HFFc6 (cell line): Measurements from ENCODE around the gene GGPS1. TPM values are rescaled to one million over a fixed set of nuclear protein-coding genes. Genes with fewer than 3 reads are reported as not detected.

Experiments used
- DNase-seq: peaks from one replicate; pipeline ENCODE4 v3.0.0-alpha.2; 2018
- H3K27ac Mint-ChIP-seq: 2 replicates; pipeline ENCODE4 v1.8.0; 2020; ENCODE audit warnings: mild to moderate bottlenecking, mixed read lengths
- H3K27me3 Mint-ChIP-seq: 2 replicates; pipeline ENCODE4 v1.8.0; 2021; ENCODE audit warnings: mild to moderate bottlenecking, moderate library complexity, mixed read lengths; ENCODE audit not compliant: insufficient read depth
- H3K36me3 Mint-ChIP-seq: 2 replicates; pipeline ENCODE4 v1.8.0; 2021; ENCODE audit warnings: low read depth, mixed read lengths
- H3K4me1 Mint-ChIP-seq: 2 replicates; pipeline ENCODE4 v1.8.0; 2020; ENCODE audit warnings: low read depth, mixed read lengths
- H3K4me3 Mint-ChIP-seq: 2 replicates; pipeline ENCODE4 v1.8.0; 2020; ENCODE audit warnings: mild to moderate bottlenecking, moderate library complexity, mixed read lengths
- H3K9me3 Mint-ChIP-seq: 2 replicates; pipeline ENCODE4 v1.8.0; 2020; ENCODE audit warnings: mild to moderate bottlenecking, mixed read lengths
- total RNA-seq, 6 experiments: library from RNA; stranded (reverse); fragmentation: NEBNext Ultra II Directional; extraction: Animal tissue kit (Norgen Biotek cat#: 25700); gene quantifications; 2 replicates in 1 of 6; 3 replicates in 5 of 6; pipeline ENCODE4 v1.2.3, GENCODE V29; 2021
- TF ChIP-seq, protein P1 (sequence below): fragments of 200-600 bp; sonication (generic); IDR thresholded peaks from 2 replicates; pipeline ENCODE4 v1.5.0; 2021; ENCODE audit warnings: antibody characterized with exemption, mild to moderate bottlenecking

The GGPS1 gene
- total RNA-seq, 6 experiments from 2014 or later: 24.9 to 31.0 (median 26.7) TPM

DNA sequence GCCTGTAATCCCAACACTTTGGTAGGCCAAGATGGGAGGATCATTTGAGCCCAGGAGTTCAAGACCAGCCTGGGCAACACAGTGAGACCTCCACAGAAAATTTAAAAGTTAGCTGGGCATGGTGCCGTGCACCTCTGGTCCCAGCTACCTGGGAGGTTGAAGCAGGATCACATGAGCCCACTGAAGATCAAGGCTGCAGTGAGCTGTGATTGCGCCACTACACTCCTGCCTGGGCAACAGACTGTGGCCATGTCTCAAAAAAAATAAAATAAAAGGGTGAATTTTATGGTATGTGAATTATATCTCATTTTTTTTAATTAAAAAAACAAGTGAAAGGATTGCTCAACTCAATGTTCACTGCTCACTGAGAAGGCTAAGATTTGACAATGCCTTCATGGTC, 9.1 kb upstream of the GGPS1 start:
- TF ChIP-seq, protein P1, sequence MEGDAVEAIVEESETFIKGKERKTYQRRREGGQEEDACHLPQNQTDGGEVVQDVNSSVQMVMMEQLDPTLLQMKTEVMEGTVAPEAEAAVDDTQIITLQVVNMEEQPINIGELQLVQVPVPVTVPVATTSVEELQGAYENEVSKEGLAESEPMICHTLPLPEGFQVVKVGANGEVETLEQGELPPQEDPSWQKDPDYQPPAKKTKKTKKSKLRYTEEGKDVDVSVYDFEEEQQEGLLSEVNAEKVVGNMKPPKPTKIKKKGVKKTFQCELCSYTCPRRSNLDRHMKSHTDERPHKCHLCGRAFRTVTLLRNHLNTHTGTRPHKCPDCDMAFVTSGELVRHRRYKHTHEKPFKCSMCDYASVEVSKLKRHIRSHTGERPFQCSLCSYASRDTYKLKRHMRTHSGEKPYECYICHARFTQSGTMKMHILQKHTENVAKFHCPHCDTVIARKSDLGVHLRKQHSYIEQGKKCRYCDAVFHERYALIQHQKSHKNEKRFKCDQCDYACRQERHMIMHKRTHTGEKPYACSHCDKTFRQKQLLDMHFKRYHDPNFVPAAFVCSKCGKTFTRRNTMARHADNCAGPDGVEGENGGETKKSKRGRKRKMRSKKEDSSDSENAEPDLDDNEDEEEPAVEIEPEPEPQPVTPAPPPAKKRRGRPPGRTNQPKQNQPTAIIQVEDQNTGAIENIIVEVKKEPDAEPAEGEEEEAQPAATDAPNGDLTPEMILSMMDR: no peak
- Mint-ChIP-seq H3K9me3 (no peaks in the 10 kb centered on the region), H3K36me3 (peaks cover 27% of the 10 kb centered on the region), H3K4me1 (peaks cover 44% of the 10 kb centered on the region), H3K27me3 (no peaks in the 10 kb centered on the region; the same call in none of the 2 replicates), H3K4me3 (no peak overlapping the region), H3K27ac (no peak overlapping the region)
- DNase-seq: no peak

DNA sequence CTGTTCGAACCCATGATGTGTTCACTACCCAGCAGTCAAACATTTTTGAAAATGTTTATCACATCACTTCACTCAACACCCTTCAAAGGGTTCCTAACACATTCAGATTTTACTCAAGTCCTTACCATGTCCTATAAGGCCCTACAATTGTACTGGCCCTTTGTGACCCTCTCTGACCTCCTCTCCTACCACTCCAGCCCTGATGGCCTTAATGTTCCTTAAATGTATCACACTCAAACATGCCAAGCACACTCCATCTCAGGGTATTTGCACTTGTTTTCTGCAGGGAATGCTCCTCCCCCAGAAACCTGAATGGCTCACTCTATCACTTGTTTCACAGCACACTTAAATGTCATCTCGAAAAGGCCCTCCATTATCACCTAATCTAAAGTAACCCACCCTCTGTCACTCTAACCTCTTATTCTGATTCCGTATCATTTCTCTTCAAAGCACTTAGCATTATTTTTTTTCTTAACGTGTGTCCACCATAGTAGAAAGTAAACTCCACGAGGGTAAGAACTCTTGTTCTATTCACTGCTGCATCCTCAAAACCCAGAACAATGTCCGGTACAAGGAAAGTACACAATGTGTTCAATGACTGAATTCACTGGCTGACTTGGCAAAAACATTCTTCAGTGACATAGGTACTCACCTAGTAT, 7.7 kb upstream of the GGPS1 start:
- no peak overlapping the region for H3K4me3 Mint-ChIP-seq
- no peak for DNase-seq
- no peaks in the 10 kb centered on the region; the same call in none of the 2 replicates for H3K27me3 Mint-ChIP-seq
- H3K4me1 Mint-ChIP-seq: peaks cover 50% of the 10 kb centered on the region
- peaks cover 27% of the 10 kb centered on the region for H3K36me3 Mint-ChIP-seq
- no peak overlapping the region; the same call in 1 of the 2 replicates for H3K27ac Mint-ChIP-seq
- H3K9me3 Mint-ChIP-seq: no peaks in the 10 kb centered on the region
- TF ChIP-seq, protein P1: no peak

DNA sequence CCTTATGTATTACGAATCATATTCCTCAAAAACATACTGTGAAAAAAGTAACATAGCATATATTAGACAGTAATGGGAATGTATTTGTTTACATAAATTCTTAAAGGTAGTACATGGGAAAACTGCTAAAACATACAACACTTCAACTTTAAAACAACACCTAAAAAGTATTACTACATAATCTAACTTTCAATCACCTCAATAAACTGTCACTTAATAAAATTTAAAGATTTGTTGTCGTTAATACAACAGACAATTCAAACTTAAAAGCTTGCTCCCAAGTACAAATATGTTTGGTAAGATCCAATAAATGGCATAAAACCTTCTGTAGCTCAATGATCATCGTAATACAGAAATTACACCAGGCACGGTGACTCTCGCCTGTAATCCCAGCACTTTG, 4.1 kb upstream of the GGPS1 start:
- no peak for DNase-seq
- no peaks in the 10 kb centered on the region for H3K9me3 Mint-ChIP-seq
- peaks cover 42% of the 10 kb centered on the region for H3K4me1 Mint-ChIP-seq
- H3K4me3 Mint-ChIP-seq: peak overlapping the region; percentile 54; the same call in 1 of the 2 replicates
- TF ChIP-seq, protein P1: no peak
- H3K36me3 Mint-ChIP-seq: peaks cover 30% of the 10 kb centered on the region
- no peaks in the 10 kb centered on the region; the same call in 1 of the 2 replicates for H3K27me3 Mint-ChIP-seq
- peak overlapping the region; percentile 54; the same call in 1 of the 2 replicates for H3K27ac Mint-ChIP-seq

DNA sequence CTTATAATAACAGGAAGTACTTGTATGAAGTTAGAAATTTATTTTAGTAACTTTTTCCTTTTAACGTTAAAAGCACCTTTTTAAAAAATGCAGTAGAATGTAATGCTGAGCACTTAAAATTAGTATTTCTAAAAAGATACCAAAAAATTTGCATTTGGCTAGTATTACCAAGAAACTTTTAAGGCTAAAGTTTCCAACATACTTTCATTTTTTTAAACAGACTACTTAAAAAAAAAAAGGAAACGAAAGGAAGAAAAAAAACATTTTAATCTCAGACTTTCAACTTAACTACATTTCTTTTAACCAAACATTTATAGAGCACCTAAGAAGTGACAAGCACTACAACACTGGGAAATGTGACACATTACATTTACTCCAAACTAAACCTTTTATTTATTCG, 3.2 kb upstream of the GGPS1 start:
- Mint-ChIP-seq H3K36me3 (peaks cover 25% of the 10 kb centered on the region), H3K27me3 (peaks cover 2% of the 10 kb centered on the region; the same call in 1 of the 2 replicates), H3K27ac (peak overlapping the region; percentile 12; the same call in 1 of the 2 replicates), H3K4me1 (peaks cover 40% of the 10 kb centered on the region), H3K4me3 (peak overlapping the region; percentile 97; the same call in 1 of the 2 replicates), H3K9me3 (no peaks in the 10 kb centered on the region)
- DNase-seq: no peak
- TF ChIP-seq, protein P1: no peak

DNA sequence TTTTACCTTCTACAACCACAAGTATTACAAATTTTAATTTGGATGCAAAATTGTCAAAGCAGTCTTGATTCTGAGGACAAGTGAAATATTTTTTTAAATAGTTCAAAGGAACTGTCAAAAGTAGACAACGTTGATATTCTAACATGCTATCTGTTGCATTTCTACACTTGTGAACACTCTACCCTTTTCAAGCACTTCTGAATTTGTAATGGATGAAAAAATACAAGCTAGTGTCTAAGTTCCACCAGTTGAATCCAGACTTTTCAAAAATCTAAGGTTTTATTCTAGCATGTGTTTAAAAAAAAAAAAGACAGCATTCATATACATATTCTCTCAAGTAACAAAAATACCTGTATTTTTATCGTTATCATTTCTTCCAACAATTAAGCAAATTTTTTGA, 2.5 kb upstream of the GGPS1 start:
- H3K4me1 Mint-ChIP-seq: peaks cover 33% of the 10 kb centered on the region
- peak overlapping the region; percentile 97; the same call in 1 of the 2 replicates for H3K4me3 Mint-ChIP-seq
- DNase-seq: no peak
- TF ChIP-seq, protein P1: no peak
- H3K9me3 Mint-ChIP-seq: no peaks in the 10 kb centered on the region
- H3K36me3 Mint-ChIP-seq: peaks cover 18% of the 10 kb centered on the region
- H3K27me3 Mint-ChIP-seq: peaks cover 2% of the 10 kb centered on the region; the same call in 1 of the 2 replicates
- peak overlapping the region; percentile 77 for H3K27ac Mint-ChIP-seq
